GM10266 (cell line): Measurements from ENCODE around the gene SLC14A1.

Source experiments
- DNase-seq: peaks from one replicate; pipeline ENCODE4 v3.0.0; 2012; ENCODE audit errors: extremely low spot score
- TF ChIP-seq, protein P1 (sequence below): IDR thresholded peaks from 2 replicates; pipeline ENCODE4 v1.5.1; 2012; ENCODE audit warnings: mild to moderate bottlenecking, low read depth; ENCODE audit not compliant: control insufficient read depth, insufficient read depth; ENCODE audit errors: missing control alignments

Gene SLC14A1

DNA sequence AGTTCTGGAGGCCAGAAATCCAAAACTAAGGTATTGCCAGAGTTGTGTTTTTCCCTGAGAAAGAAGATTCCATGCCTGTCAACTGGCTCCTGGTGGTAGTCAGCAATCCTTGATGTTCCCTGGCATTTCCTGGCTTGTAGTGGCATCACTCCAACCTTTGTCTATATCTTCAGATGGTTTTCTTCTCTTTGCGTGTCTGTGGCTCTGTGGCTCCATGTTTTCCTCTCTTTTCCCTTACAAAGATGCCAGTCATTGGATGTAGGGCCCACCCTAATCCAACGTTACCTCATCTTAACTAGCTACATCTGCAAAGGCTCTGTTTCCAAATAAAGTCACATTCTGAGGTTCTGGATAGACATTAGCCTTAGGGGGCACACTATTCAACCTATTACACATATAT lies 41.8 kb downstream of the SLC14A1 start:
- TF ChIP-seq, protein P1, sequence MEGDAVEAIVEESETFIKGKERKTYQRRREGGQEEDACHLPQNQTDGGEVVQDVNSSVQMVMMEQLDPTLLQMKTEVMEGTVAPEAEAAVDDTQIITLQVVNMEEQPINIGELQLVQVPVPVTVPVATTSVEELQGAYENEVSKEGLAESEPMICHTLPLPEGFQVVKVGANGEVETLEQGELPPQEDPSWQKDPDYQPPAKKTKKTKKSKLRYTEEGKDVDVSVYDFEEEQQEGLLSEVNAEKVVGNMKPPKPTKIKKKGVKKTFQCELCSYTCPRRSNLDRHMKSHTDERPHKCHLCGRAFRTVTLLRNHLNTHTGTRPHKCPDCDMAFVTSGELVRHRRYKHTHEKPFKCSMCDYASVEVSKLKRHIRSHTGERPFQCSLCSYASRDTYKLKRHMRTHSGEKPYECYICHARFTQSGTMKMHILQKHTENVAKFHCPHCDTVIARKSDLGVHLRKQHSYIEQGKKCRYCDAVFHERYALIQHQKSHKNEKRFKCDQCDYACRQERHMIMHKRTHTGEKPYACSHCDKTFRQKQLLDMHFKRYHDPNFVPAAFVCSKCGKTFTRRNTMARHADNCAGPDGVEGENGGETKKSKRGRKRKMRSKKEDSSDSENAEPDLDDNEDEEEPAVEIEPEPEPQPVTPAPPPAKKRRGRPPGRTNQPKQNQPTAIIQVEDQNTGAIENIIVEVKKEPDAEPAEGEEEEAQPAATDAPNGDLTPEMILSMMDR = no peak
- DNase-seq = no peak

GRCh38 chr18:45771587-45772480 lies 47.9 kb downstream of the SLC14A1 start:
- TF ChIP-seq, protein P1 = no peak

GRCh38 chr18:45774065-45774521 lies 50.1 kb downstream of the SLC14A1 start:
- DNase-seq = no peak
- TF ChIP-seq, protein P1 = no peak

More at GRCh38 chr18:45771587-45772480, 47.9 kb downstream of the SLC14A1 start:
- no peak for DNase-seq

GRCh38 chr18:45775241-45775676 lies 51.3 kb downstream of the SLC14A1 start:
- TF ChIP-seq, protein P1 = no peak
- peak; percentile 51 for DNase-seq

- DNase-seq = no peak
- TF ChIP-seq, protein P1 = no peak
Observed at GRCh38 chr18:45775743-45776142, 51.8 kb downstream of the SLC14A1 start.

GRCh38 chr18:45777393-45777792 lies 53.4 kb downstream of the SLC14A1 start:
- TF ChIP-seq, protein P1 = no peak
- no peak for DNase-seq

DNA sequence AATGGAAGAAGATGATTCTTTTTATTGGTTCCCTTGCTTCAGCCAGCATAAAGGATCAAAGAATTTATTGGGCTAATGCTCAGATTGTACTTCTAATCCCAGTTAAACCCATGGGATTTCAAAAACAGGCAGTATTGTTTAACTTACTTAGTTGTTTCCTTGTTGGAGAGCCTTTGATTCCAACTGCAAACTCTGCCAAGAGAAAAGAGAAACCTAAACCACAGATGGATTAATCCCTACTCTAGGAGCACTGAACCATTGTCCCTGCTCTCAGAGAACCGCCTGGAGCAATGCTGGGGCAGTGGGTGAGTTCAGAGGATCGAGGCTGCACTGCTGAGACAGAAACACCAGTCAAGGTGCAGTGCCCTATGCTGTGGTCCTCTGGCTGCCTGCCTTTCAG lies 56.6 kb downstream of the SLC14A1 start:
- no peak for DNase-seq
- TF ChIP-seq, protein P1 = no peak
